GM11168 (cell line): ENCODE data around the gene CROCC2.

Source experiments
- in situ Hi-C: fragments of 300-500 bp; cut with MboI; formaldehyde crosslinking; loops from one replicate; pipeline ENCODE4 v1.12.0; 2022; ENCODE audit warnings: low sequenced_read_pairs; ENCODE audit not compliant: unreplicated experiment

Gene CROCC2

GRCh38 chr2:240904216-240905175 lies 1.6 kb upstream of the CROCC2 start:
- in situ Hi-C loops: no loop called here

GRCh38 chr2:240905176-240905781 lies 857 bp upstream of the CROCC2 start:
- in situ Hi-C loops: no loop called here

- in situ Hi-C loops: no loop called here
Measured at GRCh38 chr2:240906911-240907590, 915 bp downstream of the CROCC2 start.

GRCh38 chr2:240909216-240909974 lies 3.3 kb downstream of the CROCC2 start:
- in situ Hi-C loops: no loop called here

GRCh38 chr2:240911641-240912265 lies 5.6 kb downstream of the CROCC2 start:
- in situ Hi-C loops: no loop called here

- in situ Hi-C loops: no loop called here
Measured at GRCh38 chr2:240912878-240913809, 7.0 kb downstream of the CROCC2 start.

GRCh38 chr2:240913810-240914644 lies 7.9 kb downstream of the CROCC2 start:
- in situ Hi-C loops: no loop called here

GRCh38 chr2:240914645-240915525 lies 8.7 kb downstream of the CROCC2 start:
- in situ Hi-C loops: no loop called here

- in situ Hi-C loops: no loop called here
Measured at GRCh38 chr2:240915526-240916341, 9.6 kb downstream of the CROCC2 start.

- in situ Hi-C loops: no loop called here
Measured at GRCh38 chr2:240916571-240917008, 10.5 kb downstream of the CROCC2 start.

- in situ Hi-C loops: no loop called here
Measured at GRCh38 chr2:240917009-240917683, 11.0 kb downstream of the CROCC2 start.

GRCh38 chr2:240917684-240918257 lies 11.6 kb downstream of the CROCC2 start:
- in situ Hi-C loops: no loop called here

GRCh38 chr2:240918258-240919091 lies 12.3 kb downstream of the CROCC2 start:
- in situ Hi-C loops: no loop called here

- in situ Hi-C loops: no loop called here
Measured at GRCh38 chr2:240919161-240919781, 13.1 kb downstream of the CROCC2 start.
